ENCODE results near the gene CCNDBP1.
"Not testable (repeated sequence)": the region's sequence is repeated elsewhere in the genome, so short reads cannot be mapped to it uniquely, and the experiment has no call there.

Gene CCNDBP1

DNA sequence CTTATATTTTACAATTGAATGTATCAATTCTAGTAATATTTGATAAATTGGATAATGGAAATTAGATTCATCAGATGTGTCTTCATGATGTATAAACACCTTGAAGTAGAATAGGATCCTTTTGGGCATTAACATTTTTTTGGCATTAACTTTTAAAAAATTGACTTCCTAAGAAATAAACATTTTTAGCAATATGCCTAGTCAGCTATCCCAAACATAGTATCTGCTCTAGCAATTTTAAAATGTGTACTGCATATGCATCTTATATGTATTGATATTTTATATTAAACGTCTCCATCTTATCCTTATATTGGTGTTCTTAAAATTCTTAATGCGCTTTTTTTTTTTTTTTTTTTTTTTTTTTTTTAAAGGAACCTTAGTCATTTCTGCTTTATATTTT, 8.5 kb downstream of the CCNDBP1 start:
- DNase-seq (ENCODE audit: low spot score): no peak

DNA sequence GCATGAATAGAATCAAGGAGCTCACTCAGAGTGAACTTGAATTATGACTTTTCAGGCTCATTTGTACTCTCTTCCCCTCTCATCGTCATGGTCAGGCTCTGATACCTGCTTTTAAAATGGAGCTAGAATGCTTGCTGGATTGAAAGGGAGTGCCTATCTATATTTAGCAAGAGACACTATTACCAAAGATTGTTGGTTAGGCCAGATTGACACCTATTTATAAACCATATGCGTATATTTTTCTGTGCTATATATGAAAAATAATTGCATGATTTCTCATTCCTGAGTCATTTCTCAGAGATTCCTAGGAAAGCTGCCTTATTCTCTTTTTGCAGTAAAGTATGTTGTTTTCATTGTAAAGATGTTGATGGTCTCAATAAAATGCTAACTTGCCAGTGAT, 9.6 kb downstream of the CCNDBP1 start:
- DNase-seq (ENCODE audit: low spot score): no peak

DNA sequence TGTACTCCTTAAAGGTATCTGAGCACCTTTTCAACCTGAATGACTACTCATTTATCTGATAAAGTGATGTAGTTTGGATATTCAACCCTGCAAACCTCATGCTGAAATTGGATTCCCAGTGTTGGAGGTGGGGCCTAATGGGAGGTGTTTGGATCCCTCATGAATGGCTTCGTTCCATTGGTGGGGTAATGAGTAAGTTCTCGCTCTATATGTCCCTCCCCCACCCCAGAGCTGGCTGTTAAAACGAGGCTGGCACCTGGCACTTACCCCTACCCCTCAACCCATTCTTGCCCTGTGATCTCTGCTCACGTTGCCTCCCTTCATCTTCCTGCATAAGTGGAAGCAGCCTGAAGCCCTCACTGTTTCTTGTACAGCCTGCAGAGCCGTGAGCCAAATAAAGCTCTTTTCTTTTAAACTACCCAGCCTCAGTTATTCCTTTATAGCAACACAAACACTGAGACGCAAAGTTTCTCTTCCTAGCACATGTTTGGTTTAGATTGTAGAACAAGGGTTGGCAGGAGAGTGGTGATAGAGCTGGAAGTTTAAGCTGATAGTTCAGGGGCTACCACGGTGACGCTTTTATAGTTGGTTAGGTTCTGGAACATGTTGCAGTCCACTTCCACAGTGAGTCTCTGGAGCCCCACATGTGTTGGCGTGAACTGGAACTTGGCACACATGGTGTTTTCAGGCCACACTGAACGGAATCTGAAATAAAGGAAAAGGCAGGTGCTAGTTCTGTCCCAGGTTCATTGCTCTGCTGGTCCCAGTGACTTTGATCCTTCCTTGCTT, 11.8 kb downstream of the CCNDBP1 start:
- no peak for DNase-seq (ENCODE audit: low spot score)

DNA sequence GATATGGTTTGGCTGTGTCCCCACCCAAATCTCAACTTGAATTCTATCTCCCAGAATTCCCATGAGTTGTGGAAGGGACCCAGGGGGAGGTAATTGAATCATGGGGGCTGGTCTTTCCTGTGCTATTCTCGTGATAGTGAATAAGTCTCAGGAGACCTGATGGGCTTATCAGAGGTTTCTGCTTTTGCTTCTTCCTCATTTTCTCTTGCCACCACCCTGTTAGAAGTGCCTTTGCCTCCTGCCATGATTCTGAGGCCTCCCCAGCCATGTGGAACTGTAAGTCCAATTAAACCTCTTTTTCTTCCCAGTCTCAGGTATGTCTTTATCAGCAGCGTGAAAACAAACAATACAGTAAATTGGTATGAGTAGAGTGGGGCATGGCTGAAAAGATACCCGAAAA, 12.6 kb downstream of the CCNDBP1 start:
- DNase-seq (ENCODE audit: low spot score): not testable (repeated sequence)

DNA sequence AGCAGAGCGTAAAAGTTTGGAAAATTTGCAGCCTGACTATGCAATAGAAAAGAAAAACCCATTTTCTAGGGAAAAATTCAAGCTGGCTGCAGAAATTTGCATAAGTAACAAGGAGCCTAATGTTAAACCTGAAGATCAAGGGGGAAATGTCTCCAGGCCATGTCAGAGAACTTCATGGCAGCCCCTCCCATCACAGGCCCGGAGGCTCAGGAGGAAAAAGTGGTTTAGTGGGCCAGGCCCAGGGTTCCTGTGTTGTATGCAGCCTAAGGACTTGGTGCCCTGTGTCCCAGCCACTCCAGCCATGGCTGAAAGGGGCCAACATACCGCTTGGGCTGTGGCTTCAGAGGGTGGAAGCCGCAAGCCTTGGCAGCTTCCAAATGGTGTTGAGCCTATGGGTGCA, 13.4 kb downstream of the CCNDBP1 start:
- not testable (repeated sequence) for DNase-seq (ENCODE audit: low spot score)

DNA sequence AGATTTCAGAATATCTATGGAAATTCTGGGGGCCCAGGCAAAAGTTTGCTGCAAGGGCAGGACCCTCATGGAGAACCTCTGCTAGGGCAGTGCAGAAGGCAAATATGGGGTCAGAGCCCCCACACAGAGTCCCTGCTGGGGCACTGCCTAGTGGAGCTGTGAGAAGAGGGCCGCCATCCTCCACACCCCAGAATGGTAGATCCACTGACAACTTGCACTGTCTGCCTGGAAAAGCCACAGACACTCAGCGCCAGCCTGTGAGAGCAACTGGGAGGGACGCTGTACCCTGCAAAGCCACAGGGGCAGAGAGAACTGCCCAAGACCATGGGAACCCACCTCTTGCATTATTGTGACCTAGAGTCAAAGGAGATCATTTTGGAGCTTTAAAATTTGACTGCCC, 13.8 kb downstream of the CCNDBP1 start:
- DNase-seq (ENCODE audit: low spot score): no peak

DNA sequence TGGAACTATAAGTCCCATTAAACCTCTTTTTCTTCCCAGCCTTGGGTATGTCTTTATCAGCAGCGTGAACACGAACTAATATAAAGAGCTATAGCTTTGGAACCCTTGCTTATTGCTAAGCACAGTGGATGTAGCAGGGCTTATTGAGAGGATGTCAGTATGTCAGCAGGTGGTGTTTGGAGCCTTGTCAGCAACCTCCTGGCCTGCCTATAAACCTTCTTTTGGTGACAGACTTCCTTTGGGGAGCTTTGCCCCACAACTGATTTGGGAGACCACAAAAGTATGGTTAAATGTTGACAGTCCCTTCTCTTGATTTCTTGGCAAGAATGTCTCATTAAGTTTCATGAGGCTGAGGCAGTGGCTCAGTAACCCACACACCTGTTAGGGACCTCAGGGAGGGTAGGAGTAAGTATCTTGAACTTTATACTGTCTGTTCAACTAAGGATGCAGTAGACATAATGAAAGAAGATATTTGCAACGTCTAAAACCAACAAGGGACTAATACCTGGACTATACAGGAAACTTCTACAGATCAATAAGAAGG, 14.8 kb downstream of the CCNDBP1 start:
- no peak for DNase-seq (ENCODE audit: low spot score)

DNA sequence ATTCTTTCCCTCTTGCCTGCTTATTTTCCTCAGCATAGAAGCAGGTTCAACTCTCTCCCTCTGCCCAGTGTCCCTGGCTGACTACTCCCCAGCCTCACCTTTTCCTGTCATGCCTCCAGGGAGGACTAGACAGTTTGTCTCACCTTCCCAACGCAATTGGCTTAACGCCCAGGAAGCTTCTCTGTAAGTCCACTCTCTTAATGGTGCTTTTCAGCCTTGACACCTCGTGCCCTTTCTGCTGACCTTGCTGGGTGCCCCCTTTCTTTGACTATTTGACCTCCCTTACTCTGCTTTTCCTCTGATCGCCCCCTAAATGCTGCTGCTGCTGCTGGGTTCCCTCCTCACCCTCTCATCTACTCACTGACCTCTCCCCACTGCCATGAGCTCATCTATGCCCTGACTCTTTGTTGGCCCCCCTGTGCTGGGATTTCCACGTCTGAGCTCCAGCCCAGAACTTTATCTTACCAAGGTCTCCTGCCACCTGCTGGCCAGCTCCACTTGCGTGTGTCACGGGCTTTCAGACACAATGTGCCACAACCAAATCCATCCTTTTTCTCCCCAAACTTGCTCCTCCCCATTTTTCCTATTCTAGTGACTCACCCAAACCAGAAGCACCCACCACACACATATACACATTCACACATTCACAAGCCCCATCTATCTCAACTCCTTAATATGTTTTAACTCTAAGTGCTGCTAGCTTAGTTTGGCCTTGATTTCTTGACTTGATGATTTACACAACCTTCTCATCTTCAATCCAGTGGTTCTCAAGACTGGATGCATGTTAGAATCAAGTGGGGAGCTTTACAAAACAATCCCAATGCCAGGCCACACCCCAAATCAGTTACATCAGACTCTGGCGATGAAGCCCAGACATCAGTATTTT, 19.1 kb downstream of the CCNDBP1 start:
- no peak for DNase-seq (ENCODE audit: low spot score)

DNA sequence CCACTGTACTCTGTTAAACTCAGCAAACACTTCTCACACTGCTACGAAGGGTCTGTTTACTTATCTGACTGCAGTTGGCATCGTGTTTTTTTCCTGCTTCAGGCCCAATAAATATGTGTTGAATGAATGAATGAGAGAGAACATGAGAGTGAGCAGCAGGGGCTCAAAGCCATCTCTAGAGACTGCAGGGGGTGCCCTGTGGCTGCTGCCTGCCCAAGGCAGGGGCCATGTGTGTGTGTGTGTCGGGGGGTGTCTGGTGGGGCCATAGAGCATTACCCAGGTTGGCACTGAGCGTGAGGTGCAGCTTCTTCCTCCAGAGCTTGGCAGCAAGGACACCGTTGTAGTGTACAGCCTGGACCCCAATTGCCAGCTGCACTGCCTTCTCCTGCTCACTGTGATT, 20.9 kb downstream of the CCNDBP1 start:
- no peak for DNase-seq (ENCODE audit: low spot score)

DNA sequence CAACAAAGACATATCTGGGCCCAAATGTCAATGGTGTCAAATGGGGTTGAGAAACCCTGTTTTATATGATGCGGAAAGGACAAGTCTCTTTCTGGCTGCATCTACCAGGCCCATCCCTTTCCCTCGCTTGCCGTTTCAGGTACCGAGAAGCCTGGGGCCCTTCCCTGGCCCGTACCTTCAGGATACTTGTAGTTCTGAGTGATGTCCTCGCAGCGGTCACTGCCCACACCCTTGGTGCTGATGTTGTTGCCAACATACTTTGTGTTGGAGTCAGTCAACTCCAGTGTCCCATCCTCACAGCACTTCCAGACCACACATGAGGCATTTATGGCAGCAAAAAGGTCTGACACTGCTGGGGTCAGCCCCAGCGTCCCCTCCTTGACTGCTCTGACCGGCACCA, 21.8 kb downstream of the CCNDBP1 start:
- DNase-seq (ENCODE audit: low spot score): no peak

DNA sequence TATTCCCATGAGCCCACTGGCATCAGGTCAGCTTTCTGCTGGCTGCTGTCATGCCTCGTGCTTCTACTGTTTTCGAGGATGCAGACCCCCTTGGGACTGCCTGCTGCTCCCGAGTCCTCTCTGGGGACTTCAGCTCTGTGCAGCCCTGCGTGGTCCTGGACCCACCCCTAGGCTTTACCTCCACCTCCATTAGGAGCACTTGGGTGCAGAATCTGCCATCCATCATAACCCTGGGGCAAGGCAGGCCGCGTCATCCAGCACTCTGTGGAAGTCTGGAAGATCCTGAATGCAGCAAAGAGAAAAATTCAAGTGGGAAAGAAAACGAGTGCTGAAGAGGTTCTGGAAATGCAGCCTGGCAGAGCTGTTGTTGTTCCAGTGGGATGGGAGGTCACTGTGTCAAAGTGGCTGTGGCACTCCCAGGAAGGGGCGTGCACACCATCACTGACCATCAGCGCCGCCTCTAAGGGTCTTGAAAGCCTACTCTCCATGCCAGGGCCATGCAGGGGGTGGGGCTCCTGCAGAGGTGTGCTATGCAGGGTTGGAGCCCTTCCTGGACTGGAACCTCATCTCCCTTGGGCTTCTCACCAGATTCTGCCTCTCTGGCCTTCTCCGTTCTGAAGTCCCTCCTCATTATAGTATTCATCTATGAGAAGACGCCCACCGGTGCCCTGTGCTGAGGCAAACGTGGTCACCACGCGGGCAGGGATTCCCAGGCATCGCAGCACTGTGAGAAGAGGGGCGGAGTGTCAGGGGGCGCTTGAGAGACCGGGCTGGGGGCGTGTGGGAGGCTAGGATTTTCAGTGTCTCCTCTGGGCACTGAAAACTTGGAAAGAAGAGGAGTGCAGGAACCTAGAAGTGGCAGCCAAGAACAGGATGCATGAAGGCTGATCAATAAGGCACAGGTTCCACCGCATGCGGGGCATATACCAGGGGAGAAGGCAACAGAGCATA, 23.1 kb downstream of the CCNDBP1 start:
- DNase-seq (ENCODE audit: low spot score): no peak

DNA sequence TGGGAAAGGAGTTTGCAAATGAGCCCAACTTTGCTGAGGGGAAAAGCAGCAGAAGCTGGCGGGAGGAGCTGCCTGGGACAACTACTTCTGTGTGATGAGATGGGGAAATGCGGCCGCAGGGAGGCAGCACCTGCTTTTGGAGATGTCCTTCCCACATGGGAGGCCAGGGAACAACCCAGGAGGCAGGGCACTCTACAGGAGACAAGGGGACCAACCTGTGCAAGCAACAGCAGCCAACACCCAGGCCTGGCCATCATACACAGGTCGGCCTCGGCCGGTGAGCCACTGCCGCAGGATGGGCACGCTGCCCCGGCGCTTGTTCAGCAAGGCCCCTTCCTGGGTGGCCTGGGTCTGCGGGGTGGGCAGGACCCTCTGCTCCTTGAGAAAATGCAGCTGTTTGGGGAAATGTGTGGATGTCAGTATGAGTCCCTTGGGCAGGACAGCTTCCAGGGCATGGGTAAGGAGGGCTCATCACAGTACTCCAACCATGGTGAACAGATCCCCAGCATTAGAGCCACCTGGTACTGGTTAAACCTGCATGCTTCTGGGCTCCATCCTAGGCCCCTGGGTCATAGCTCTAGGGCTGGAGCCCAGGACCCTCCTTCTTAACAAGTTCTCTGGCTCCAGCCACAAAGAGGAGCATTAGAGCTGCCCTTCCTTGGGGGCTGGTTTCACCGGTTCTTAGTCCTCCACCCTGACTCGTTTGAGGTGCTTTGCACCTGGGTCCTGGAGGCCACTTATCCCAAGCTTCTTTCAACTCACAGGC, 24.0 kb downstream of the CCNDBP1 start:
- DNase-seq (ENCODE audit: low spot score): no peak

DNA sequence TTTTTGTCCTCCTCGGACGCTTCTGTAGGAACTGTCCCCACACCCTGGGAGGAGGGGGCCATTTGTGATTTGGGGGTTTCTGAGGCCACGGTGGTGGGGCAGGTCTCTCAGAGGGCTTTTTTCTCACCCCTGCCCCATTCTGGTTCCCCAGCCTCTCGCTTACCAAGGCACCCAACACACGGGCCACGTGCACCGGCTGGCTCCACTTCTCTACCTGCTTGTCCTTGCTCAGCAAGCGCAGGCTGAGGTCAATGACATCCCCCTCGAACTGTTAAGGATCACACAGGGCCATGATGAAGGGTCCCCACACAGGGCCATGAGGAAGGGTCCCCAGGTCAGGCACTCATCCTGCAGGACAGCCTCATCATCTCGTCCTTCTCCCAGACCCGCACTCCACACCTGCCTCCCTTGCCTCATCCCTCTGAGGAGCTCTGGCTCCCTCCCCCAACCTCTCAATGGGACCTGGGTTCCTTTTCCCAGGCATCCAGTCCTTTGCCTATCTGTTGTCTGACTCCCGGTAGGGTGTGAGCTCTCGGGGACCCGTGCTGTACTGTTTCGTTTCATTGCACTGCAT, 25.1 kb downstream of the CCNDBP1 start:
- no peak for DNase-seq (ENCODE audit: low spot score)

DNA sequence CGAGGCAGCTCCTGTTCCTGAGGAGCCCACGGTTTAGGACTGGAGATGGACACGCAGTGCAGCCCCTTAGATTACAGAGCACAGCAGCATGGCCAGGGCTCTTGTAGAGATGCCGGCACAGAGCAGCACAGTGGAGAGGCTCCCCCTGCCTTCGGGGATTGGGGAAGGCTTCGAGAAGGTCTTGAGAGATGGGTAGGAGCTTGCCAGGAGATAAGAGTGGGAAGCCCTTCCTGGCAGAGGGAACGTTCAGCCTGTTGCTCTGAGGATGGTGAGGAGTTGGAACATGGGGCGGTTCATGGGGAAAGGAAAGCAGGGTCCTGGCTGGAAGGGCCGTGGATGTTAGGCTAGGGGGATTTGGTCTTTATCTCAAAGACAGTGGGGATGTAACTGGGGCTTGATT, 25.6 kb downstream of the CCNDBP1 start:
- no peak for DNase-seq (ENCODE audit: low spot score)

DNA sequence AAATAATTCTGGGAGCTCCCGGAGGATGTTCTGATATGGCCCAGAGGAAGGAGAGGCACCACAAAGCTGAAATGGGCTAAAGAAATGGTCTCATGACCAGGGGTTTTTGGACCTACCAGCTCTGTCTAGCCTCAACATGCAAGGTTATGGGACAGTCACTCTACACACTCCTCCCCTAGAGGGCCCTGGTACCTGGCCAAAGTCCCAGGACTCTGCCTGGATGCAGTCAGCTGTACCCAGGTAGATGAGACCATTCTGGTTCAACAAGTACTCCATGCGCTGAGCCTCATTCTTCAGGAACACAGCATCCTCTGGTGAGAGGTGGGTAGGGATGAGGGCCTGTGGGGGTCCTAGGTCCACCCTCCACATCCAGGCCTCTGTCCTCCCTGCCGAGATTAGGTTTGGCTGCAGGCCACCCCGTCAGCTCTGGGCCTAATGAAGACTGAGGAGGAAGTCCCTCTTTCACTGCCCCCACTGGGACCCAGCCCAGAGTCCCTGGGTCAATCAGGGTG, 26.1 kb downstream of the CCNDBP1 start:
- no peak for DNase-seq (ENCODE audit: low spot score)

DNA sequence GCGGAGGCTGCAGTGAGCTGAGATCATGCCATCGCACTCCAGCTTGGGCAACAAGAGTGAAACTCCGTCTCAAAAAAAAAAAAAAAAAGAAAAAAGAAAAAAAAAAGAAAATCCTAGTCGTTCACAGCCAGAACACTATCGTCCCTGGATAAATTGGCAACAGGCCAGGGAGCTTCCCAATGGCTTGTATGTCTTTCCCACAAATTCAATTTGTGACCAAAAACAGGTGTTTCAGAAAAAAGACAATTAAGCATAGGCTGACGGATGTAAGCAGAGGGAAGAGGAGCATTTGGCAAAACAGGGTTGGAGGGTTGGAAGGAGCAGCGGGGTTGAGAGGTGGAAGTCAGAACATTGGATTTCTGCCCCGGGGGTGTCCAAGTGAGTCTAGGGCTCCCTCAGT, 27.1 kb downstream of the CCNDBP1 start:
- DNase-seq (ENCODE audit: low spot score): no peak

DNA sequence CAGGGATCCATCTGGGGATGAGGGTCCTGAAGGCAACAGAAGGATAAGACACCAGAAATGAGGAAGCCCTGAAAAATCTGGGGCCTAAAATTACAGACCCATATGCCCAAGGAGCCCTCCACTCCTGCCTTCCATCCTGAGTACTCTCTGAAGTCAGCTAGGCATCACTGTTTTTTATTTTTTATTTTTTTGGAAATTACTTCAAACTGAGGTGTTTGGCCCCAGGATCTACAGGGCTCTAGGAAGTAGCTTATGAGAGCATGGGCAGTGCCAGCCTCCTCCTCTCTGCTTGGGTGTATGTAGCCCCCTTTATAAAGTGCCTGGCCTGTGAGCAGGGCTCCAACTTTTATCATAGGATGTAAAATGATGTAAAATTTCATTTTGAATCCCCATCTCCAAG, 27.7 kb downstream of the CCNDBP1 start:
- no peak for DNase-seq (ENCODE audit: low spot score)

DNA sequence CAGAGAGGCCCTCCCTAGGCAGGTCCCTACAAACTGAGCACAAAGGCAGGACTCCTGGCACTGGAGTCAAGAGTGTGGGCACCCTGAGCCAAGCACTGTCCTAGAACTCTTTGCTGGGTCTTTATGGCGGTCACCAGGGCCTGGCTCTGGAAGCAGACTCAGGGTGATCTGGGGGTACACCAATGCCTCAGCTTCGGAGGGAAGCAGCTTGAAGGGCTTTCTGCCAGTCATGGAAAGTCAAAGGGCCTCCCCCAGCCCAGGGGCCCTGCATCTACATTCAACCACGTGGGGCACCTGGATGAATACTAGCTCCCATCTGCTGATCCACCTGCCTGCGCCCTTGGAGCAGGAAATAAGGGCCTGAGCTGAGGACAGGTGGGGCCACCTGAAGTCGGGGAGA, 28.3 kb downstream of the CCNDBP1 start:
- no peak for DNase-seq (ENCODE audit: low spot score)

DNA sequence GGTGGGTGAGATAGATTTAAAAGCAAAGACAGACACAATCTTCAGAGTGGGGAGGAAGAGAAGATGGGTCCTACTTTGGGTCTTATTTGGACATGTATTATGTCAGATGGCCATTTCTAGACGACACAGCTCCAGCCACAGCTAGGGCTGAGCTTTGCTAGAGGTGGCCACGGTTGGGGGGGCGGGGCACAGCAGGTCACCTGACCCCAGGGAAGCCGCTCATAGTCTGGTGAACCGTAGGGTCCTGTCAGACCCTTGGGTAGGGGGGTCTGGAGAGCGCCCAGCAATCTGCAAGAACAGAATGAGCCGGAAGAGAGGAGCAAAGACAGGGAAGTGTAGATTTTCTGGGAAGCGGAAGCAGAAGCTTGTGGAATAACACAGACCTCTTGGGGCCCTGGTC, 29.0 kb downstream of the CCNDBP1 start:
- no peak for DNase-seq (ENCODE audit: low spot score)

DNA sequence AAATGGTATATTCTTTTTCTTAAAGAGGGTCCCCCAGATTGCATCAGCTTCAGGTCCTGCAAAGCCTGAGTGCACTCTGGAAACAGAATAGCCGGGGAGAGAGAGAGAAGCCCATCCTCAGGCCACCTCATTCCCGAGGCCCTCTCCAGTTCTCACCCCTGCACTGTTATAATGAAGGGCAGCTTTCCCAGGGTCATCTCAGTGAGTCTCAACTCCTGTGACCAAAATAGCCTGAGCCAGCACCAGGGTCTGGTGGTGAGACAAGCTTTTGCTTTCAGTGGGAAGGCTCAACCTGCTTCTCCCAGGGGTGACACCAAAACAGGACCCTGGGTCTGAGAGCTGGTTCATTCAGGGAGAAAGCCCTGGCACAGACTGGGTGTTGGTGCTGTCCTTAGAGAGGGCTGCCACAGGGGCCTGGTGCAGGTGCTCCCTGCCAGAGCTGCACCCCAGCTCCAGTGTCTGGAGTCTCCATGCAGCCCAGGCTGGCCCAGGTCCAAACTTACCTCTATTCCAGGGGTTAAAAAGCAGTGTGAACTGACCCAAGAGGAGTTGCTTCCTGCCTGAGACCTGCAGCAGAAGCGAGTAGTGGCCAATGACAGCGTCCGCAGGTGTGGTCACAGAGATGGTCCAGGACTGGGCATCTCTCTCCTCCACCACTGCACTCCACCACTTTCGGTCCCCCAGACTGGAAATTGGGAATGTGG, 29.5 kb downstream of the CCNDBP1 start:
- no peak for DNase-seq (ENCODE audit: low spot score)

Measured in pons (tissue), 1 donor.